SK-N-SH treated with all-trans-retinoic acid at 6 μM for 48 hours (cell line): ENCODE data around the gene UQCRC2.

Experiments
- ATAC-seq: fragments of 200-7000 bp; cut with Tn5 transposase; 3 replicates; pipeline ENCODE4 v1.9.1; 2020; ENCODE audit warnings: mild to moderate bottlenecking, moderate library complexity
- ARNTL ChIP-seq: fragments of 450-650 bp; formaldehyde crosslinking; IDR thresholded peaks from 2 replicates; pipeline ENCODE4 v1.5.0; 2020; ENCODE audit warnings: low read depth, mild to moderate bottlenecking, moderate library complexity, borderline replicate concordance
- BACH2 ChIP-seq: fragments of 250-450 bp; sonication (Bioruptor Pico); IDR thresholded peaks from 2 replicates; pipeline ENCODE4 v1.9.0; 2021; ENCODE audit warnings: mild to moderate bottlenecking, borderline replicate concordance
- CREB5 ChIP-seq: fragments of 250-450 bp; sonication (Bioruptor Pico); IDR thresholded peaks from 2 replicates; pipeline ENCODE4 v1.5.1; 2020; ENCODE audit warnings: low read depth, mild to moderate bottlenecking, moderate library complexity
- CSDC2 ChIP-seq: fragments of 250-450 bp; sonication (Bioruptor Pico); IDR thresholded peaks from 2 replicates; pipeline ENCODE4 v1.5.0; 2020; ENCODE audit warnings: mild to moderate bottlenecking, moderate library complexity
- CSRNP3 ChIP-seq: fragments of 250-450 bp; sonication (Bioruptor Pico); IDR thresholded peaks from 2 replicates; pipeline ENCODE4 v1.5.1; 2021; ENCODE audit warnings: mild to moderate bottlenecking, moderate library complexity
- ESRRG ChIP-seq: fragments of 250-450 bp; sonication (Bioruptor Pico); IDR thresholded peaks from 2 replicates; pipeline ENCODE4 v1.6.1; 2021; ENCODE audit warnings: mild to moderate bottlenecking
- GLIS3 ChIP-seq: fragments of 250-450 bp; sonication (Bioruptor Pico); IDR thresholded peaks from 2 replicates; pipeline ENCODE4 v1.5.0; 2020; ENCODE audit warnings: mild to moderate bottlenecking, moderate library complexity
- ISL1 ChIP-seq: fragments of 250-450 bp; sonication (Bioruptor Pico); IDR thresholded peaks from 2 replicates; pipeline ENCODE4 v2.1.2; 2022; ENCODE audit warnings: mild to moderate bottlenecking, moderate library complexity
- OSR1 ChIP-seq: fragments of 250-450 bp; sonication (Bioruptor Pico); IDR thresholded peaks from 2 replicates; pipeline ENCODE4 v1.8.0; 2022; ENCODE audit warnings: moderate library complexity, mild to moderate bottlenecking, inconsistent platforms
- POU6F1 ChIP-seq: fragments of 250-450 bp; sonication (Bioruptor Pico); IDR thresholded peaks from 2 replicates; pipeline ENCODE4 v1.8.0; 2021; ENCODE audit warnings: low read depth, mild to moderate bottlenecking, moderate library complexity, borderline replicate concordance
- RARB ChIP-seq: fragments of 250-450 bp; sonication (Bioruptor Pico); IDR thresholded peaks from 2 replicates; pipeline ENCODE4 v1.8.0; 2021; ENCODE audit warnings: mild to moderate bottlenecking, moderate library complexity
- SNAI2 ChIP-seq: fragments of 250-450 bp; sonication (Bioruptor Pico); IDR thresholded peaks from 2 replicates; pipeline ENCODE4 v1.5.0; 2020; ENCODE audit warnings: mild to moderate bottlenecking, moderate library complexity
- TCF4 ChIP-seq: fragments of 250-450 bp; sonication (Bioruptor Pico); IDR thresholded peaks from 2 replicates; pipeline ENCODE4 v1.8.0; 2021; ENCODE audit warnings: mild to moderate bottlenecking, moderate library complexity, borderline replicate concordance
- TOX ChIP-seq: fragments of 250-450 bp; sonication (Bioruptor Pico); IDR thresholded peaks from 2 replicates; pipeline ENCODE4 v1.8.0; 2021; ENCODE audit warnings: mild to moderate bottlenecking, moderate library complexity, borderline replicate concordance
- TSHZ2 ChIP-seq: fragments of 250-450 bp; sonication (Bioruptor Pico); IDR thresholded peaks from 2 replicates; pipeline ENCODE4 v1.5.0; 2020; ENCODE audit warnings: mild to moderate bottlenecking, moderate library complexity
- ZC3H10 ChIP-seq: fragments of 250-450 bp; sonication (Bioruptor Pico); IDR thresholded peaks from 2 replicates; pipeline ENCODE4 v1.5.1; 2021; ENCODE audit warnings: mild to moderate bottlenecking, moderate library complexity
- ZFP30 ChIP-seq: fragments of 450-650 bp; formaldehyde crosslinking; IDR thresholded peaks from 2 replicates; pipeline ENCODE4 v1.5.0; 2022; ENCODE audit warnings: mild to moderate bottlenecking, moderate library complexity
- ZNF565 ChIP-seq: fragments of 450-650 bp; formaldehyde crosslinking; conservative IDR thresholded peaks from 2 replicates; pipeline ENCODE4 v1.5.0; 2020; ENCODE audit warnings: low read depth, mild to moderate bottlenecking, moderate library complexity
- ZNF70 ChIP-seq: fragments of 450-650 bp; formaldehyde crosslinking; IDR thresholded peaks from 2 replicates; pipeline ENCODE4 v1.5.0; 2020; ENCODE audit warnings: mild to moderate bottlenecking, moderate library complexity
- ZNF8 ChIP-seq: fragments of 450-650 bp; formaldehyde crosslinking; IDR thresholded peaks from 2 replicates; pipeline ENCODE4 v1.5.0; 2020; ENCODE audit warnings: mild to moderate bottlenecking, moderate library complexity
- TF ChIP-seq, protein P1 (sequence below): fragments of 250-450 bp; sonication (Bioruptor Pico); IDR thresholded peaks from 2 replicates; pipeline ENCODE4 v1.8.0; 2020; ENCODE audit warnings: mild to moderate bottlenecking, moderate library complexity, borderline replicate concordance

UQCRC2 gene

GRCh38 chr16:21989751-21990150 lies 36.6 kb downstream of the UQCRC2 start:
- TF ChIP-seq TSHZ2 (CRISPR knock-in tag) (no peak), ARNTL (CRISPR knock-in tag) (no peak), ESRRG (CRISPR knock-in tag) (no peak), CREB5 (CRISPR knock-in tag) (no peak), POU6F1 (CRISPR knock-in tag) (no peak), ZC3H10 (CRISPR knock-in tag) (no peak), ZNF8 (CRISPR knock-in tag) (no peak), ISL1 (CRISPR knock-in tag) (no peak), TCF4 (CRISPR knock-in tag) (no peak), GLIS3 (CRISPR knock-in tag) (no peak), TOX (no peak), ZFP30 (CRISPR knock-in tag) (no peak)
- TF ChIP-seq, all 23 proteins: peak for 0
- no peak for ATAC-seq

GRCh38 chr16:21990381-21990944 lies 37.3 kb downstream of the UQCRC2 start:
- ATAC-seq: no peak
- TF ChIP-seq ZNF70 (CRISPR knock-in tag) (no peak), BACH2 (CRISPR knock-in tag) (no peak), CREB5 (CRISPR knock-in tag) (no peak), CSDC2 (no peak), CSRNP3 (CRISPR knock-in tag) (no peak), GLIS3 (CRISPR knock-in tag) (no peak), RARB (CRISPR knock-in tag) (no peak), POU6F1 (CRISPR knock-in tag) (no peak), TOX (no peak), ARNTL (CRISPR knock-in tag) (no peak), OSR1 (CRISPR knock-in tag) (no peak), ZNF565 (CRISPR knock-in tag) (no peak), SNAI2 (CRISPR knock-in tag) (no peak)
- TF ChIP-seq, protein P1, sequence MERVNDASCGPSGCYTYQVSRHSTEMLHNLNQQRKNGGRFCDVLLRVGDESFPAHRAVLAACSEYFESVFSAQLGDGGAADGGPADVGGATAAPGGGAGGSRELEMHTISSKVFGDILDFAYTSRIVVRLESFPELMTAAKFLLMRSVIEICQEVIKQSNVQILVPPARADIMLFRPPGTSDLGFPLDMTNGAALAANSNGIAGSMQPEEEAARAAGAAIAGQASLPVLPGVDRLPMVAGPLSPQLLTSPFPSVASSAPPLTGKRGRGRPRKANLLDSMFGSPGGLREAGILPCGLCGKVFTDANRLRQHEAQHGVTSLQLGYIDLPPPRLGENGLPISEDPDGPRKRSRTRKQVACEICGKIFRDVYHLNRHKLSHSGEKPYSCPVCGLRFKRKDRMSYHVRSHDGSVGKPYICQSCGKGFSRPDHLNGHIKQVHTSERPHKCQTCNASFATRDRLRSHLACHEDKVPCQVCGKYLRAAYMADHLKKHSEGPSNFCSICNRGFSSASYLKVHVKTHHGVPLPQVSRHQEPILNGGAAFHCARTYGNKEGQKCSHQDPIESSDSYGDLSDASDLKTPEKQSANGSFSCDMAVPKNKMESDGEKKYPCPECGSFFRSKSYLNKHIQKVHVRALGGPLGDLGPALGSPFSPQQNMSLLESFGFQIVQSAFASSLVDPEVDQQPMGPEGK: no peak
